GM19468 (cell line): ENCODE results near the gene ACACA.

Experiments
- ATAC-seq: cut with Tn5 transposase; IDR thresholded peaks from one replicate; pipeline ENCODE4 v1.9.1; 2021; ENCODE audit warnings: mild to moderate bottlenecking, moderate library complexity, moderate number of reproducible peaks; ENCODE audit not compliant: unreplicated experiment; ENCODE audit errors: extremely low read depth

ACACA gene

DNA sequence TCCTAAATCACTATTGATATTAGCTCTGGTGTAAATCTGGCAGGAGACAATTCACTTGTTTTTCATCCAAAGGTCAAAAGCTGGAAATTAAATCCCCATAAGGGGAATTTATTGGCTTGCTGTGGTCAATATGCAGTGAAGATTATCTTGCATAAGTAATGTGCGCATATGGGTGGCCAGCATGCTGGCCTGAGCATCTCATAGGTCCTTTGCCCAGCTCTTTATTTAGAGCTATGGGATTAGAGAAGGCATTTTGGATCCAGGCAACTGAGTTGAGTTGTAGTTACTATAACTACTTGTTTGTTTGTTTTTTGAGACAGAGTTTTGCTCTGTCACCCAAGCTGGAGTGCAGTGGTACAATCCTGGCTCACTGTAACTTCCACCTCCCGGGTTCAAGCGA, 347.1 kb downstream of the ACACA start:
- no peak for ATAC-seq

DNA sequence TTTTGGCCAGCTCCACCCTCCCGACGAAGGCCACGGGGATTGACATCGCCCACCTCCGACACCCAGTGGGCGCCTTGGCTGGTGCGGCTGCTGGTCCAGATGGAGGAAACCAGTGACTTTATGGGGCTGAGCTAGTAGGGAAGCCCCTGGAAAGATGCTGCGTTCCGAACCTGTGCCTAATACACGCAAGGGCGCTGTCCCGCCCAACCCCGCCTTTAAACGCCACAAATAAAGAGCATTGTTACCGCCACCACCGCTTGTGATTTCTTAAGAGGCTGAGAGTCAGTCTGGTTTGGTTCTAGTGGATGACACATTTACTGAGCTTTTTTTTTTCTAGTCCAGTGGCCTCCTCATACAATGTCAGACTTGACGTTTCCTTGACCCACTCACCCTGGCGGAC, 350.0 kb downstream of the ACACA start:
- no peak for ATAC-seq

DNA sequence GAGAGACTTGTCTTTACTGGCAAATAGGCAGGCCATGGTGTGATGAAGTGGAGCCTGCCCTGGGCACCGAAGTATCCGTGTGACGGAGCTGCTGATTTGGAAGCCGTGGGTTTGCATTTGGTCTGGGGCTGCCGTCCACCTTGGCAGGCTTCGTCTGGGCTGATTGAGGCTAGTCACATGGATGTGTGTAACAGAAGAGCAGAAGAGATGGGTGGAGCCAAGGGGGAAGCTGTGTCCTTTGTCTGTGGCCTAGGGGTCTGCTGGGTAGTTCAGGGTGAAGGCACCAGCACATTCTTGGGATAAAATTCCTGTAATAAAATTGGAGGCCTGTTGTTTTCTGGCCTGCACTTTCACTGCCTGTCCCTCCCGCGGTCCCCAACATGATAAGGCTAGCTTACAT, 351.7 kb downstream of the ACACA start:
- no peak for ATAC-seq

DNA sequence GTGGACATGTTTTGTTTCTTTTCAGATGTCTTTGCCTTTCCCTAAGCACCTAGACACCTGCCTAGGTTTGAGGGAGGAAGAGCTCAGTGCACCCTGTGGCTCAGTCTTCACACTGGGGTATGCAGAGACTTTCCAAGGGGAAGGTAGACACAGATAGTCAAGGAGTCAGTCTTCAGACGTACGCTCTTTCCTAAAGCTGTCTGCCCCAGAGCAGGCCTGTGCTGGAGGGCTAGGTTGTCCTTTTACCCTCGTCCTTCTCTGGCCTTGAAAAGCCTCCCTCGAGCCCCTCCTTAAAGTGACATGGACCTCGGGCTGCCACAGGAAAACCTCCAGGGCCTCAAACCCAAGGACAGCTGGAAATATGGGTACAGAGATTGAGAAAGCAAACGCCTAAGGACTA, 354.2 kb downstream of the ACACA start:
- ATAC-seq = no peak

DNA sequence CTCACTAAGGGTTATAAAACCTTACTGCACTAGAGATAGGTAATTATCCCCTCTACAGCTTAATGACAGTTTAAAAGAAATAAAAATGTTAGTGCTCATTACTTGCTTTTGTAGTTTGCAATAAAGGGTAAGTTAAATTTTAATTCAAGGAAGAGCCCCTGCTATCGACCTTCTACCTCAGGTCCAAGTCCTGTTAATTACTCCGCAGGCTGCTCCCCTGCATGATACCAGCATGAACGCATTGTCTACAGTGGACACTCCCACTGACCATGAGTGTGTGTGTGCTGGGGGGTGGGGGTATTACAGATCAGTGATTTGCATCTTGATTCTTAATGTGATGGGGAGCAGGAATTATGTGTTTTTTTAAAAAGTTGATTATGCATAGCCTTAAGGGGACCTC, 354.8 kb downstream of the ACACA start:
- ATAC-seq = no peak

DNA sequence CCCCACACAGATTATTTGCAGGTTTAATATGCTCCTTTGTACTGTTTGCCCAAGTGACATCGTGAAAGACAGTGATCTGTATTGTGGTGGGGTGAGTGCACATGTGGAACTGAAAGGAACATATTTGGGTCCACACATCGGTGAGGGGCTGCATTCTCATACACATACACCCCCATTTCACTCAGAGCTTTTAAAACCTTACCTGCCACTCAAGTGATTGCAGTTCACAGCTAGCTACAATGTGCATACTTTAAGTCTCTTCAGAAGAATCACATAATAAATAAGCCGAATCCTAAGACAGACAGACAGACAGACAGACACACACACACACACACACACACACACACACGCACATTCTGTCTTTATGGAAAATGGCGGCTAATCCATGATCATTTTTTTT, 355.3 kb downstream of the ACACA start:
- ATAC-seq = no peak

DNA sequence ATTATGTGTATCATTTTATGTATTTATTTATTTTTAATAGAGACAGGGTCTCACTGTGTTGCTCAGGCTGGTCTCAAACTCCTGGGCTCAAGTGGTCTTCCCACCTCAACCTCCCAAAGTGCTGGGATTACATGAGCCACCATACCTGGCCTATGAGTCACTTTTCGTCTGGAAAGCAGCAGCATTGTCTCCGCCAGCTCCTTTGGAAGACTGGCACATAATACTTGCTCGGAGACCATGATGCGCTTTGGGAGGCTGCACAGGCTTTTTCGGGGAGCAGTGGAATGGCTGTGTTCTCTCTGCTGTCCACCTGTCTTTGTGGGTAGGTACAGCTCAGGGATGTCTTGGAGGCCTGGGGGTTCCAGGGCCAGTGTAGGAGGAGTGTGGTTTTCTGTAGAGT, 355.7 kb downstream of the ACACA start:
- ATAC-seq = no peak

DNA sequence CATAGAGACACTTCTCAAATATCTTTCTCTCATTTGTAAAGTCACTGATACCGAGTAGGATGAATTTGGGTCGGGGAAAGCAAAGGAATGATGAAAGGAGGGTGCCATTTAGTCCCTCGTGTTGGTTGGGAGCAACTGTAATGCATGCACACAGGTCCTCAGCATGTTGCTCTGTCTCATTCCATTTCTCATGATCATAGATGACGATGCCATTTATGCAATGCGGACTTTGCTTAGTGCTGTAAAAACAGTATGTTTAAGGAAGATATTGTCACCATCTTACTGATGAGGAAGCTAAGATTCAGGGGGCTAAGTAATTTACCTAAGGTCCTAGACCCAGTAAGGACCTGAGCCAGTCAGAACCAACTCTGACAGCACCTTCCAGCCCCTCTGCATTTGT, 357.8 kb downstream of the ACACA start:
- no peak for ATAC-seq

DNA sequence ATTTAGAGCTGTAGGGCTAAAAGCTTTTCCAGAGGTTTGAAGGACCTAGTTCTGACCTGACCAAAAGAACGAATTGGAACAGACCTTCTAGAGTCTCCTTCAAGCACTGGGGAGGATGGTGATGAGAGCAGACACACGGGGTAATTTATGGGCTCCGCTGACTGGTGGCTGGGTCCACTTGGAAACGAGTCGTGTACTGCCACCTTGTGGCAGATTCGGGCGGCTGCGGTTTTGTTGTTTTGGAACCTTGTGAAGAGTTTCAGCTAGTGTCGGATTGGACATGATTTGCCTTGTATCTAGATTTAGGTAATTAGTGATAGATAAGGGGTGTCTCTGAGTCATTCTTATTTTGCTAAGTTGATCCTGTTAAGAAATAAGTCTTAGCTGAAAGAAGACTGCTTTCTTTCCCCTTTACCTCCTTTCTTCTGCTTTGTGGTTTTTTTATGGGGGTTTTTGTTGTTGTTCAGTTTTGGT, 359.0 kb downstream of the ACACA start:
- no peak for ATAC-seq

DNA sequence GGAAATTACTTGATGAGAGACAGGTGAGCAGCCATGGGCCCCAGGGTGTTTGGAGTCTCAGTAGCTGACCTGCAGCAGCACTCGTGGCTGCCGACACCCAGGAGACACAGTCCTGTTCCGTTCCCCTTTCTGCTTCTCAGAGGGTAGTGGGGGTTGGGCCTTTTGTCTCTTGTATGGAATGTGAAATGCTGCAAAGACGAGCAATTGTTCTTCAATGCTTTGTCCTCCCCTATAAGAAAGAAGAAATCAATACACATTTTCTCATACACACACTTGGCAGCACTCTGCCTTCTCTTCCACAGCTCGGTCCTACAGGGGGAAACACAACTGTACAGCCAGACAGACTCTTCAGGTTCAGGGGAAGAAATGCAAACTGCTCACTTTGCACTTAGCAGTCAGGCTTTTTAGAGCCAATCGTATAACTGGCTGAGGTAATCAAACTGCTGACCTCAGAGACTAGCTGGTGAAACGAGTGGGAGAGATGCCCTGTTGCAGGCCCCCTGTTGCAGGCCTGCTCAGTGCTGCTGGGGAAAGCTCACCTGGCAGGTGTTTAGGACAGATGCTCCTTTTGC, 361.2 kb downstream of the ACACA start:
- no peak for ATAC-seq

DNA sequence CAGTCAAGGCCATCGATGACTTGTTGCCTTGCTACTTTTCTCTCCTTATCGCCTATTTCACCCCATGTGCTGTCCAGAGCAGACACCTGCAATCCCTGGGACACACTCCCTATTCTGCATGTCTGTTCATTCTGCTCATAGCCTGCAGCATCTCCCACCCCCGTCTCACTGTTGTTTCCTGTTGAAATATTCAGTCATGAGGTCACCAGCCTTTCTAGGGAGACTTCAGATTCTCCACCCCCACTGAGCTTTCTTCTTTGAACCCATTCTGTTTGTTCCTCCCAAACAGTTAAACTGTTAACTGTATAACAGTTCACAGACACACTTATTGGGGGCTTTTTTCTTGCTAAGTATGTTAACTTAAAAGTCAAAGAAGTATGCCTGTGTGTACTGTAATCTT, 363.4 kb downstream of the ACACA start:
- no peak for ATAC-seq

DNA sequence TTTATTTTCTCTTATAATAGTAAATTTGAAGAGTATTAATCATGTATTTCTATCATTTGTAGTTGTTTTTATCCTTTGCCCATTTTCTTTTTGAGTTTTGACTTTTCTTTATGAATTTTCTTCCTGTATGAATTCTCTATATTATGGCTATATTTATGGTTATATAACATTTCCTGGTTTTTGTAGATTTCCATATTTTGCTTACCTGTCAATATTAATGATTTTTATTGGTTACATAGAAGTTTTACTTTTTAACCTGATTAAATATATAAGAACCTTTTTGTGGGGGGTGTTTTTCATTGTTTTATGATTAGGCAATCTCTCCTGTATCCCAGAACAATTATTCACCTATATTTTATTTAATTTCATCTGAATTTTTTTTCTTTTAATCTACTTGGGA, 364.7 kb downstream of the ACACA start:
- no peak for ATAC-seq

DNA sequence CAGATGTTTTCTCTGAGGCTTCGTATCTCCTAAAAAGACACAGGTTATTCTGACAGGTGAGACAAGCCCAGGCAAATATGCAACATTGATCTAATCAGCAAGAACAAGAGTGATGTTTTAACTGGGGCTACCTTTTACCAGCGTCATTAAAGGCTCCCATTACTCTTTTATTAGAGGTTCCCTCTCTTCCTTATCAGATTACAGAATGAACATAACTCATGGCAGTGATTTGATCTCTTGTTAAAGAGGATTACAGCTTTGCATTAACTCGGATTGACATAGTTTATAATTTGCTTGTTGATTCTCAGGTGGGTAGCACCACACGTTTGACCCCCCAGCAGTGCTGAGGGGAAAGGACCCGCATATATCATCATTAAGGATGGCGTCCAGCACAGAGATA, 367.4 kb downstream of the ACACA start:
- no peak for ATAC-seq

DNA sequence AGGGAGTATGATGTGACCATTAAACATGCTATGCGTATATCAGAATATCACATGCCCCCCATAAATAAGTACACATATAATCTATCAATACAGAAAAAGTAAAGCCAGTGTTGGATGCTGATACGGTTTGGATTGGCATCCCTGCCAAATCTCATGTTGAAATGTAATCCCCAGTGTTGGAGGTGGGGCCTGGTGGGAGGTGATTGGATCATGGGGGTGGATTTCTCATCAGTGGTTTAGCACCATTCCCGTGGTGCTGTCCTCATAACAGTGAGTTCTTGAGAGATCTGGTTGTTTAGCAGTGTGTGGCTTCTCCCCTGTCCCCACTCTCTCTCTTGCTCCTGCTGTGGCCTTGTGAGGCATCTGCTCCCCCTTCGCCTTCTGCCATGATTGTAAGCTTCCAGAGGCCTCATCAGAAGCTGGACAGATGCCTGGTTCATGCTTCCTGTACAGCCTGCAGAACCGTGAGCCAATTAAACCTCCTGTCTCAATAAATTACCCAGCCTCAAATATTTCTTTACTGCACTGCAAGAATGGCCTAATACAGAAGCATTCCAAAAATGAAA, 369.0 kb downstream of the ACACA start:
- ATAC-seq = no peak
